B cell (primary cell): Measurements from ENCODE around the gene HLCS.

Experiments used
- EZH2 ChIP-seq: IDR thresholded peaks from 2 replicates; pipeline ENCODE4 v1.6.1; 2012; ENCODE audit warnings: borderline replicate concordance, low read depth, mild to moderate bottlenecking, moderate library complexity, low read length; ENCODE audit not compliant: insufficient read depth, poor library complexity, severe bottlenecking
- TF ChIP-seq, protein P1 (sequence below): fragments of 200-600 bp; IDR thresholded peaks from one replicate; pipeline ENCODE4 v1.8.0; 2022; ENCODE audit warnings: antibody characterized with exemption, mild to moderate bottlenecking

DNA sequence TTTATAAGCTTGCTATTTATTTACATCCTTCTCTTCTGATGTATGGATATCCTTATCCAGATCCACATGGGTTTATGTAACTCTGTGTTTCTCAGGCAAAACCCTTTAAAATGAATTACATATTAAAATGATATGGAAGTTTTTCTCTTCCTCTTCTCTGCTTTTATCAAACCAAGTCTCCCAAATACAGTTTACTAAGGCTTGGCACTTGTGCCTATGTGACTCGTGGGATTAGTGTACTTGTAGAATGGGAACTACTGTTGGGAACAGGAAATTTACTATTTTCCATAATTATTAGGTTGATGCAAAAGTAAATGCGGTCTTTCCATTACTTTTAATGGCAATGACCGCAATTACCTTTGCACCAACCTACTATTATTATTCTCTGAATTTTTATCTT, 252.7 kb downstream of the HLCS start:
- TF ChIP-seq, protein P1, sequence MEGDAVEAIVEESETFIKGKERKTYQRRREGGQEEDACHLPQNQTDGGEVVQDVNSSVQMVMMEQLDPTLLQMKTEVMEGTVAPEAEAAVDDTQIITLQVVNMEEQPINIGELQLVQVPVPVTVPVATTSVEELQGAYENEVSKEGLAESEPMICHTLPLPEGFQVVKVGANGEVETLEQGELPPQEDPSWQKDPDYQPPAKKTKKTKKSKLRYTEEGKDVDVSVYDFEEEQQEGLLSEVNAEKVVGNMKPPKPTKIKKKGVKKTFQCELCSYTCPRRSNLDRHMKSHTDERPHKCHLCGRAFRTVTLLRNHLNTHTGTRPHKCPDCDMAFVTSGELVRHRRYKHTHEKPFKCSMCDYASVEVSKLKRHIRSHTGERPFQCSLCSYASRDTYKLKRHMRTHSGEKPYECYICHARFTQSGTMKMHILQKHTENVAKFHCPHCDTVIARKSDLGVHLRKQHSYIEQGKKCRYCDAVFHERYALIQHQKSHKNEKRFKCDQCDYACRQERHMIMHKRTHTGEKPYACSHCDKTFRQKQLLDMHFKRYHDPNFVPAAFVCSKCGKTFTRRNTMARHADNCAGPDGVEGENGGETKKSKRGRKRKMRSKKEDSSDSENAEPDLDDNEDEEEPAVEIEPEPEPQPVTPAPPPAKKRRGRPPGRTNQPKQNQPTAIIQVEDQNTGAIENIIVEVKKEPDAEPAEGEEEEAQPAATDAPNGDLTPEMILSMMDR: no peak
- TF ChIP-seq EZH2: no peak
